HCT116 (cell line): ENCODE results near the gene TMEM141. TPM values are rescaled to one million over a fixed set of nuclear protein-coding genes. Genes with fewer than 3 reads are reported as not detected.

Experiments
- ATAC-seq: fragments of 200-7000 bp; cut with Tn5 transposase; 2 replicates; pipeline ENCODE4 v1.9.1; 2020; ENCODE audit warnings: mild to moderate bottlenecking, moderate library complexity
- BruUV-seq: library from RNA; stranded (reverse); fragments of 400-500 nt; replicated peaks from 2 replicates; lab custom pipeline; 2021; lab: Mats Ljungman, UMichigan
- CTCF ChIA-PET: fragments of 300-600 bp; sonication (Branson Sonifier 250); formaldehyde crosslinking; loops from one replicate; lab custom pipeline; 2021; ENCODE audit warnings: antibody characterized with exemption; lab: Charles Lee
- POLR2A ChIA-PET: fragments of 300-600, 350-600 bp; sonication (Branson Sonifier 250); formaldehyde crosslinking; loops from one replicate; lab custom pipeline; 2021; ENCODE audit warnings: antibody characterized with exemption; lab: Charles Lee
- RAD21 ChIA-PET, 2 experiments: fragments of 300-600 bp; sonication (Branson Sonifier 250); formaldehyde crosslinking; loops; one replicate each; lab custom pipeline; 2023; ENCODE audit warnings: low total read pairs in 2 of 2; ENCODE audit not compliant: uncharacterized antibody in 2 of 2, unreplicated experiment in 2 of 2, low non-redundant PET in 1 of 2; lab: Charles Lee
- DNase-seq: peaks from one replicate; pipeline ENCODE4 v3.0.0-alpha.2; 2010; ENCODE audit warnings: low read depth, low spot score
- H2AFZ ChIP-seq: fragments of 200-600 bp; shearing (Covaris generic), sonication (generic); 2 replicates; pipeline ENCODE4 v1.6.1; 2017; ENCODE audit warnings: low read depth, mixed run types, mixed read lengths, antibody characterized with exemption, low read length; ENCODE audit not compliant: poor library complexity, severe bottlenecking
- H3K27ac ChIP-seq: 2 replicates; pipeline ENCODE4 v1.5.1; 2012; ENCODE audit warnings: low read depth, low read length
- H3K27me3 ChIP-seq: fragments of 200-600 bp; sonication (generic); 2 replicates; pipeline ENCODE4 v1.6.1; 2016; ENCODE audit warnings: mixed run types, low read length, mixed read lengths; ENCODE audit not compliant: insufficient read depth
- H3K36me3 ChIP-seq, 2 experiments: fragments of 200-500 bp in 1 of 2; fragments of 200-600 bp in 1 of 2; sonication (Bioruptor generic) in 1 of 2; sonication (generic) in 1 of 2; 2 replicates each; pipeline versions ENCODE4 v1.5.1 to v1.6.1; 2014 to 2016; ENCODE audit warnings: low read length in 2 of 2, inconsistent platforms in 1 of 2, mixed read lengths in 1 of 2, mixed run types in 1 of 2; ENCODE audit not compliant: insufficient read depth in 2 of 2, control insufficient read depth in 1 of 2
- H3K4me1 ChIP-seq, 2 experiments: fragments of 200-600 bp in 1 of 2; sonication (generic) in 1 of 2; 2 replicates each; pipeline versions ENCODE4 v1.5.1 to v1.6.1; 2012 to 2017; ENCODE audit warnings: low read length in 2 of 2, inconsistent platforms in 1 of 2, mild to moderate bottlenecking in 1 of 2, mixed read lengths in 1 of 2, mixed run types in 1 of 2, moderate library complexity in 1 of 2; ENCODE audit not compliant: insufficient read depth in 2 of 2, control insufficient read depth in 1 of 2
- H3K4me2 ChIP-seq: fragments of 200-600 bp; sonication (generic); 2 replicates; pipeline ENCODE4 v1.6.1; 2017; ENCODE audit warnings: mixed run types, low read length, mixed read lengths
- H3K4me3 ChIP-seq, 2 experiments: fragments of 200-600 bp in 1 of 2; sonication (generic) in 1 of 2; replicated peaks in 1 of 2; 2 replicates each; pipeline ENCODE4 v1.5.1; 2011 to 2016; ENCODE audit warnings: low read length in 2 of 2, control low read depth in 1 of 2, low read depth in 1 of 2, mild to moderate bottlenecking in 1 of 2, mixed read lengths in 1 of 2, mixed run types in 1 of 2
- H3K79me2 ChIP-seq: fragments of 200-600 bp; sonication (generic); 2 replicates; pipeline ENCODE4 v1.6.1; 2017; ENCODE audit warnings: mild to moderate bottlenecking, mixed run types, low read length, moderate library complexity, mixed read lengths; ENCODE audit not compliant: insufficient read depth
- H3K9ac ChIP-seq: fragments of 200-600 bp; sonication (generic); 2 replicates; pipeline ENCODE4 v1.6.1; 2016; ENCODE audit warnings: low read length, mixed read lengths
- H3K9me2 ChIP-seq: fragments of 200-600 bp; sonication (generic), shearing (Covaris generic); 2 replicates; pipeline ENCODE4 v1.6.1; 2017; ENCODE audit warnings: mixed run types, mild to moderate bottlenecking, moderate library complexity; ENCODE audit not compliant: insufficient read depth
- H3K9me3 ChIP-seq, 2 experiments: fragments of 200-500 bp in 1 of 2; fragments of 200-600 bp in 1 of 2; sonication (Bioruptor generic) in 1 of 2; sonication (generic) in 1 of 2; 2 replicates each; pipeline ENCODE4 v1.6.1; 2014 to 2017; ENCODE audit warnings: low read length in 2 of 2, mixed read lengths in 2 of 2, inconsistent platforms in 1 of 2, low read depth in 1 of 2, mild to moderate bottlenecking in 1 of 2, mixed run types in 1 of 2, moderate library complexity in 1 of 2; ENCODE audit not compliant: control insufficient read depth in 1 of 2, insufficient read depth in 1 of 2
- H4K20me1 ChIP-seq: fragments of 200-600 bp; sonication (generic), shearing (Covaris generic); 2 replicates; pipeline ENCODE4 v1.6.1; 2017; ENCODE audit warnings: mixed run types, mild to moderate bottlenecking, moderate library complexity; ENCODE audit not compliant: insufficient read depth
- JUND ChIP-seq: IDR thresholded peaks from 2 replicates; pipeline ENCODE4 v1.6.1; 2012
- RAD21 ChIP-seq: IDR thresholded peaks from 2 replicates; pipeline ENCODE4 v1.6.1; 2012; ENCODE audit warnings: low read depth, mild to moderate bottlenecking
- SIN3A ChIP-seq: IDR thresholded peaks from 2 replicates; pipeline ENCODE4 v1.6.1; 2012; ENCODE audit warnings: low read depth
- SRF ChIP-seq: IDR thresholded peaks from 2 replicates; pipeline ENCODE4 v1.6.1; 2012; ENCODE audit warnings: low read depth
- ZBTB33 ChIP-seq: IDR thresholded peaks from 2 replicates; pipeline ENCODE4 v1.6.1; 2011; ENCODE audit warnings: mild to moderate bottlenecking, low read length, moderate library complexity; ENCODE audit not compliant: insufficient replicate concordance; ENCODE audit errors: extremely low read depth
- ZFX ChIP-seq: fragments of 450-650 bp; IDR thresholded peaks from 2 replicates; pipeline ENCODE4 v1.6.1; 2017
- intact Hi-C: fragments of 100-400 bp; cut with micrococcal nuclease; formaldehyde crosslinking; loops from 2 replicates; pipeline ENCODE4 v1.10.0; 2022
- total RNA-seq: library from RNA; stranded (reverse); gene quantifications from one replicate; pipeline ENCODE4 v1.2.1, GENCODE V29; 2021; ENCODE audit not compliant: unreplicated experiment

The TMEM141 gene
- total RNA-seq, 1 experiment from 2014 or later: 73.6 TPM

GRCh38 chr9:136824496-136825225 lies 33.5 kb downstream of the TMEM141 start:
- H3K4me2 ChIP-seq: no peak overlapping the region
- CTCF ChIA-PET: interaction anchor here (0.5 kb wide), 1 partner anchor 243 kb away, joined by 5 read pairs; no protein-coding TSS in a partner anchor
- H3K36me3 ChIP-seq: peaks cover 0 to 8% of the 10 kb centered on the region in 2 experiments
- no peak overlapping the region for H2AFZ ChIP-seq
- H3K9me2 ChIP-seq: no peaks in the 10 kb centered on the region
- intact Hi-C loops: no loop called here
- no peaks in the 10 kb centered on the region for H3K27me3 ChIP-seq
- POLR2A ChIA-PET: interaction anchor here (0.7 kb wide), 1 partner anchor 205 kb away, joined by 4 read pairs; no protein-coding TSS in a partner anchor
- H3K9ac ChIP-seq: no peak overlapping the region
- no peaks in the 10 kb centered on the region for H4K20me1 ChIP-seq
- DNase-seq (no peak), ATAC-seq (no peak)
- H3K9me3 ChIP-seq: no peaks in the 10 kb centered on the region
- H3K27ac ChIP-seq: no peak overlapping the region
- no peak overlapping the region for H3K4me3 ChIP-seq
- H3K4me1 ChIP-seq: no peaks in the 10 kb centered on the region
- BruUV-seq: no TSS peak
- no peak for TF ChIP-seq ZBTB33
- TF ChIP-seq JUND: no peak
- TF ChIP-seq ZFX: no peak
- no peak for TF ChIP-seq SRF
- TF ChIP-seq SIN3A: no peak
- no peak for TF ChIP-seq RAD21
- no peaks in the 10 kb centered on the region; the same call in 1 of the 2 replicates for H3K79me2 ChIP-seq
- RAD21 ChIA-PET: no interaction called here
